Parathyroid adenoma (tissue), 2 donors: ENCODE data around the gene KRTAP12-2.
"Not testable (repeated sequence)": the region's sequence is repeated elsewhere in the genome, so short reads cannot be mapped to it uniquely, and the experiment has no call there.

Experiments used
- H2AFZ ChIP-seq: fragments of 300-600 bp; sonication (generic); one replicate; pipeline ENCODE4 v1.7.0; 2017; ENCODE audit warnings: antibody characterized with exemption, mild to moderate bottlenecking
- H3K27ac ChIP-seq: fragments of 300-600 bp; sonication (generic); one replicate; pipeline ENCODE4 v1.7.0; 2017
- H3K27me3 ChIP-seq: fragments of 300-600 bp; sonication (generic); one replicate; pipeline ENCODE4 v1.7.0; 2017; ENCODE audit warnings: low read length; ENCODE audit not compliant: control insufficient read depth, insufficient read depth
- H3K36me3 ChIP-seq: fragments of 300-600 bp; sonication (generic); one replicate; pipeline ENCODE4 v1.7.0; 2017; ENCODE audit warnings: low read length; ENCODE audit not compliant: control insufficient read depth, insufficient read depth
- H3K4me1 ChIP-seq: fragments of 300-600 bp; sonication (generic); one replicate; pipeline ENCODE4 v1.7.0; 2017; ENCODE audit warnings: control low read depth
- H3K4me2 ChIP-seq: fragments of 300-600 bp; sonication (generic); one replicate; pipeline ENCODE4 v1.7.0; 2017; ENCODE audit warnings: low read length
- H3K4me3 ChIP-seq: fragments of 300-600 bp; sonication (generic); one replicate; pipeline ENCODE4 v1.7.0; 2017; ENCODE audit warnings: low read depth, low read length
- H3K79me2 ChIP-seq: fragments of 300-600 bp; sonication (generic); one replicate; pipeline ENCODE4 v1.7.0; 2017; ENCODE audit warnings: control low read depth
- H3K9ac ChIP-seq: fragments of 300-600 bp; sonication (generic); one replicate; pipeline ENCODE4 v1.7.0; 2017; ENCODE audit warnings: mild to moderate bottlenecking
- H3K9me3 ChIP-seq: fragments of 300-600 bp; sonication (generic); one replicate; pipeline ENCODE4 v1.7.0; 2017; ENCODE audit warnings: low read length; ENCODE audit not compliant: control insufficient read depth
- TF ChIP-seq, protein P1 (sequence below): fragments of 300-600 bp; sonication (generic); IDR thresholded peaks from one replicate; pipeline ENCODE4 v1.7.0; 2017; ENCODE audit warnings: antibody characterized with exemption, mild to moderate bottlenecking
- donor health status: primary hyperparathyroidism.

Gene KRTAP12-2

DNA sequence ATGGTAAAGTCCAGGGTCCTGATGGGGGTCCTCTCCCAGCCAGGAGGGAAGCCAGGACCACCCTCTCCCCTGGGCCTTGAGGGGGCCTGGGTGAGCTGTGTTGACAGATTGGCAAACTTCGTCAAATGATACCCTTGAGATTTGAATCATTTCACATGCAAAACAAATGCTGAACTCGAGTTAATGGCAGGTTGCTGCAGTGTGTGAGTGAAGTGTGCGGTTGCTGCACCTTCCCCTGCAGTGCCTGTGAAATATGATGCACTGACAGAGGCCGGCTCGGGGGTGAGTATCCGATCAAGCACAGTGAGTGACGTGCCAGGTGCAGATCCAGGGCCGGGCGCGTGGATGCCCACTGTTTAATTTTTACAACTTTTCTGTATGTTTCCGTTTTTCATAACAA lies 20.9 kb upstream of the KRTAP12-2 start:
- H3K79me2 ChIP-seq = no peaks in the 10 kb centered on the region
- H3K27me3 ChIP-seq = no peaks in the 10 kb centered on the region
- H3K9ac ChIP-seq = no peak overlapping the region
- TF ChIP-seq, protein P1, sequence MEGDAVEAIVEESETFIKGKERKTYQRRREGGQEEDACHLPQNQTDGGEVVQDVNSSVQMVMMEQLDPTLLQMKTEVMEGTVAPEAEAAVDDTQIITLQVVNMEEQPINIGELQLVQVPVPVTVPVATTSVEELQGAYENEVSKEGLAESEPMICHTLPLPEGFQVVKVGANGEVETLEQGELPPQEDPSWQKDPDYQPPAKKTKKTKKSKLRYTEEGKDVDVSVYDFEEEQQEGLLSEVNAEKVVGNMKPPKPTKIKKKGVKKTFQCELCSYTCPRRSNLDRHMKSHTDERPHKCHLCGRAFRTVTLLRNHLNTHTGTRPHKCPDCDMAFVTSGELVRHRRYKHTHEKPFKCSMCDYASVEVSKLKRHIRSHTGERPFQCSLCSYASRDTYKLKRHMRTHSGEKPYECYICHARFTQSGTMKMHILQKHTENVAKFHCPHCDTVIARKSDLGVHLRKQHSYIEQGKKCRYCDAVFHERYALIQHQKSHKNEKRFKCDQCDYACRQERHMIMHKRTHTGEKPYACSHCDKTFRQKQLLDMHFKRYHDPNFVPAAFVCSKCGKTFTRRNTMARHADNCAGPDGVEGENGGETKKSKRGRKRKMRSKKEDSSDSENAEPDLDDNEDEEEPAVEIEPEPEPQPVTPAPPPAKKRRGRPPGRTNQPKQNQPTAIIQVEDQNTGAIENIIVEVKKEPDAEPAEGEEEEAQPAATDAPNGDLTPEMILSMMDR = no peak
- no peaks in the 10 kb centered on the region for H3K4me1 ChIP-seq
- no peaks in the 10 kb centered on the region for H3K36me3 ChIP-seq
- H2AFZ ChIP-seq = no peak overlapping the region
- no peak overlapping the region for H3K27ac ChIP-seq
- H3K4me2 ChIP-seq = no peak overlapping the region
- H3K4me3 ChIP-seq = no peak overlapping the region
- no peaks in the 10 kb centered on the region for H3K9me3 ChIP-seq

DNA sequence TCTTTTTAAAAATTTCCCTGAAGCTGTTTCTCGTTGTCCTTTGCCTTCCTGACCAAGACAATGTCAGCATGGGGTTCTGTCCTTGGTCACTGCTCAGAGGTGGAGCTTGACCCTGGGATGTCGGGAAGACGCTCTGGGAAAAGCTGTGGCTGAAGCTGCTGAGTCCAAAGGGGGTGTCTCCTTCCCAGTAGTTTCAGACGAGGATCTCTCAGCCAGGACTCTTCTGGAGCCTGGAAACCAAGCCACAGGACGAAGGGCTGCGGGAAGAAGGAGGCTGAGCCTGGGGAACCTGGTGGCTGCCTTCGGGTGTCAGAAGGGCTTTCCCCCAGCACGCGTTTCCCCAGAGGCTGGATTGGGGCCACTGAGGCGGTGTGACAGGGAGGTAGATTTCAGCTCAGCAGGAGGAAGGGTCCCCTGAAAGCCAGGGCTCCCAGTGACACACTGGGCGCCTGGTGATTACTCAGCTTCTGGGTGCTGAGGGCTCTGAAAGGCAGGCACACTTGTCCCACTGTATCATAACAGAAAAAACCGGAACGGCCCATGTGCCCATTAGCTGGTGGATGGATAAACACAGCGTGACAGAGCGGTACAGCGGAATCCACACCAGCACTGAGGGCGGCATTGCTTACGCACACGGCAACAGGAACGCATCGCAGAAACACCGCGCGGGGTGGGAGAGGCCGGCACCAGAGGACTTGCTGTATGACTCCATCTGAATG lies 20.3 kb upstream of the KRTAP12-2 start:
- Histone ChIP-seq H3K9me3 (no peaks in the 10 kb centered on the region), H2AFZ (no peak overlapping the region), H3K79me2 (no peaks in the 10 kb centered on the region), H3K27me3 (no peaks in the 10 kb centered on the region), H3K9ac (no peak overlapping the region), H3K4me1 (no peaks in the 10 kb centered on the region), H3K36me3 (no peaks in the 10 kb centered on the region), H3K27ac (no peak overlapping the region), H3K4me2 (no peak overlapping the region), H3K4me3 (no peak overlapping the region)
- TF ChIP-seq, protein P1 = no peak

DNA sequence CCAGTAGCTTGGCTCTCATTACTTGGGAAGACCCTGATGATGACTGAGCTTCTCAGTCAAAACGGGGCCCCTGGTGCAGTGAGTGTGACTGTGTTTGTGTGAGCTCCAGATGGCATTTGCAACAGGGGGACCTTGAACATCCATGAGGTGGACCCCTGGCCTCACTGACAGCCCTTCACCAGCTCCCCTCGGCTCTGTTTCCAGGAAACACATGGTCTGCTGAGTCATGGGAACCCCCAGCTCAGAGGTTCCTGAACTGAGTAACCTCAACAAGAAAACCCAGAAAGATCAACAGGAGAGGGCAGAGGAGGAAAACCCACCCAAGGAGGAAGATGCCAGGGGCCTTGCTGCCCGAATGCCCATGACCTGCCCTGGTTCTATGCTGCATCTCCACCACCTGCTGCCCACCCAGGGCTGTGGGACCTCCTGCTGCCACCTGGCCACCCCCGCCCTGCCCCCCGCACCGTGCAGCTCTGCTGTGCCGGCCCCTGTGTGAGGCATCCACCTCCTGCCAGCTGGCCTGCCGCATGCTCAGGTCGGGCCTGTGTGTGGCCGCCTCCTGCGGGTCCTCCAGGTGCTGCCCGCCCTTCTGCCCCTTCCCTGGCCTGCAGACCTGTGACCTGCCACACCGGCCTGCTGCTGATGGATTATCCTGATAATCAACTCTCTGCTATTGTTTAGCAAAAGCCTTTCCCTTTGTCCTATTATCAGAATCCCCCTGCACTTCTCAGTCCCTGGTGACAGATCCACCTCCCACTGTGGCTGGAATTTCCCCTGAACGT lies 19.5 kb upstream of the KRTAP12-2 start:
- H3K9ac ChIP-seq = no peak overlapping the region

GRCh38 chr21:44685050-44685449 lies 18.3 kb upstream of the KRTAP12-2 start:
- H3K27me3 ChIP-seq, H3K9ac ChIP-seq: not testable (repeated sequence)

More for the DNA sequence above, 19.5 kb upstream of the KRTAP12-2 start:
- TF ChIP-seq, protein P1 = no peak
- Histone ChIP-seq H3K79me2 (no peaks in the 10 kb centered on the region), H3K36me3 (no peaks in the 10 kb centered on the region), H3K27ac (no peak overlapping the region), H3K4me2 (no peak overlapping the region), H2AFZ (no peak overlapping the region), H3K4me1 (no peaks in the 10 kb centered on the region), H3K9me3 (no peaks in the 10 kb centered on the region), H3K4me3 (no peak overlapping the region), H3K27me3 (no peaks in the 10 kb centered on the region)

GRCh38 chr21:44684483-44684882 lies 17.8 kb upstream of the KRTAP12-2 start:
- Histone ChIP-seq H2AFZ (no peak overlapping the region), H3K9ac (no peak overlapping the region), H3K79me2 (no peaks in the 10 kb centered on the region), H3K4me1 (no peaks in the 10 kb centered on the region), H3K36me3 (no peaks in the 10 kb centered on the region), H3K27me3 (no peaks in the 10 kb centered on the region), H3K4me2 (no peak overlapping the region), H3K9me3 (no peaks in the 10 kb centered on the region), H3K4me3 (no peak overlapping the region), H3K27ac (no peak overlapping the region)
- TF ChIP-seq, protein P1 = no peak

More at GRCh38 chr21:44685050-44685449, 18.3 kb upstream of the KRTAP12-2 start:
- not testable (repeated sequence) for H3K79me2 ChIP-seq, H3K27ac ChIP-seq, H3K4me2 ChIP-seq, H2AFZ ChIP-seq, H3K4me1 ChIP-seq, H3K4me3 ChIP-seq, H3K36me3 ChIP-seq, H3K9me3 ChIP-seq
